Left hindlimb (tissue), 1 donor: Measurements from ENCODE around the gene NTRK3.

Source experiments
- DNase-seq: peaks from one replicate; pipeline ENCODE4 v3.0.0-alpha.2; 2018

The NTRK3 gene

DNA sequence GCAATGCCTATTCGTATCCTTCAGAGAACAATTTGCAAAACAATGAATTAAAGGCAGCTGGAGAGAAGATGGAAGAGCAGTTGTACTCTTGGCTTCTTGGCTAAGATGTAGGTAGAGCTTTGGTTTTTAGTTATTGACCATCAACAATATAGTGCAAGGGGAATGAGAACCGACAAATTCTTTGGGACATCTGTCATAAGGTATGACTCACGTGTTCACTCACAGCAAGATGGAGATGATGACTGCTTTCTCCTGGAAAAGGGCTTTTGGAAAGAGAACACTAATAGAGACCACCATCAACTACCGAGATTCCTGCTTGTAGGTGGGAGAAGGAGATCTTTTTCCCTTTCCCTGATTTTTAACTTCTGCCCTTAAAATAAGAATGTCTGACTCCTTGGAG is 234.9 kb downstream of the NTRK3 start:
- DNase-seq: no peak

DNA sequence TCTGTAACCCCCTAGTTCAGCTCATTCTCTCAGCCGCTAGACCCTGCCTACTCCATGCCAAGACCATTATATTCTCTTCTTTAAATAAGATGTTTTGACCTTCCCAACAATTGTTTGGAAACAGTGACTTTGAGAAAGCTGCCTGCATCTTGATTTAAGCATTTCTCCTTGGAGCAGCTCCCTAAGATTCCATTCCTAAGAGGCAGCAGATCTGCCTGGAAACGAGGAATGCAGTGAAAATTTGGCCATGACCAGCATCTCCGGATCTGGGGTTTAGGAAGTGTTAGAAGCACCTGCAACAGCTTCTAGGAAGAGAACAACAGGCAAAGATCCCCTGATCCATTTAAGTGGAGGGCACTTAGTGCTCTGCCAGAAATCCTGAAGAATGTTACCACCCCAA is 235.7 kb downstream of the NTRK3 start:
- no peak for DNase-seq

DNA sequence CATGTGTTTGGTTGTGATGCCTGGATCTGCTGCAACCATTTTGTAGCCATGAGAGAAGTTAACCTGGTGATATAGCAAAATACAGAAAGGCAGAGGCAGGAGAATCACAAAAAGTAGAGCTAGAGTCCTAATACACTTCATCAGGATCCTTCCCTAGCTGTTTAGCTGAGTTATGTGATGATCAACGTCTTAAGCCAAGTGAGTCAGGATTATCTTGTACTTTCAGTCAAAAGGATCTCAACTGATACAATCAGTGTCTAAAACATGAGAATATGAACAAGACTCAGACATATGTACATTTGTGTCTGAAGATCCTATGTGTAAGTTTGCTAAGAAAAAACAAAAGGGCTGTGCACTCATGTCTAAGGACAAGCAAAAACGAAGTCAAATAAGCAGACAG is 236.9 kb downstream of the NTRK3 start:
- DNase-seq: no peak

DNA sequence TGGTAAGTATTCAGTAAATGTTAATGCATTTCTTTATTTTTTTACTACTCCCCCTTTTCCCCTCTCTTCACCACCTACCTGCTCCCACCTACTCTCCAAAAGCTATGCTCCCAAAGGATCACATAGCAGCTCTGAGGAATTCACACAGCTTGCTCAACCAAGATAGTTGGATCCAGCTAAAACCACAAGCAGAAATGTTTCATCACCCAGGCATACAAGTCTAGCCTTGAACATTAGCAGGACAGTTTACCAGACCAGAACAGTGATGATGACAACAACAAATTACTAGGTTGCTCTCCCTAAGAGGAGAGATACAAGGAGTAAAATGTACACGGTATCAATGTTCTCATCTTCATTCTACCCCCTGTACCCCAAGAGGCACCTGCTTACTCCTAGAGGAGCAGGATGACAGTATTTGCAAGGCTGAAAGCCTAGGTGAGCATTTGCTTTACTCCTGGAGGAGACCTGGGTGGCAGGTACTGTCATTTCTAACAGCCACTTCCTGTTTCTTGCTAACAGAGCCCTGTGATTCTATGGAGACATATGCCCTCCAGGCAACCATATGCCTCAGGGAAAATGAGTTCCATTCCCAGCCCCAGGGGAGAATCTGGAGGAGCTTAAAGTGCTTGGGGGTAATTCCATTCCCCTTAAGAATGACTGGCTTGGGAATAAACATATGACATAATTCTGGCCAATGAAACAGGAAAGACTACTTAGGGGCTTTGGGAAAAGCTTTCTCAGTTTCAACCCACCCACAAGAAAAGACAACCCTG is 237.5 kb downstream of the NTRK3 start:
- DNase-seq: no peak

DNA sequence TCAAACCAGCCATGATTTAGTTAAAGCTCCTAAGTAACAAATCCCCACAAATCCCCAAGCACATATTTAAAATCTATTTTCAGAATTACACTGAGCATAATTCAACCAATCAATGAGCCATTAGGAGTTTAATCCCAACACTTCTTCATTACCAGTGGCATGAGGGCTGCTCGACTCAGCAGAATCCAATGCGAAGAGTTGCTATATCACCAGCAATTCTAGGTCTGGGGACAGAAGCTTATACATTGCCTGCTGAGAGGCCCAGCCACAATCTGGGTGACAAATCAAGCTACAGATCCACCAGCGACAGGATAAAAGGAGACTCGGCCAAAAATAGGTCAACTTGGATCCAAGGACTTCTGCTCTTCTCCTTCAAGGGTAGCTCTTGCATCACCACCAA is 238.8 kb downstream of the NTRK3 start:
- no peak for DNase-seq

DNA sequence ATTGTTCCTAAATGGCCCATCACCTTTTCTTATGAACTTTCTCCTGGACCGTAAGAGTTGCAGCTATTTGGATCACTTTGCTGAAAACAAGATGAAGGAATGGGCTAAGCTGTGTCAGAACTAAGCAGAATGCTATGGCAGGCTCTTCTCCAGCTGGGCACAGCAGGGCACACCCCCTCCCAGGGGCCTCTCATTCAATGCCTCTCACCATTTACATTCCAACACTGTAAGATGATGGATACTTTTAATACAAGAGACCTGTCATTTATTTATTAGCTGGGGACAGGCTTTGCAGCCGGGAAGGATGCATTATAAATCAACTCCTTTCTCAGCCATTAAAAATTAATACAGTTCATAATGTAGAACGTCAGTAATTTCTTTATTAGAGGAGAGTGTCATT is 240.1 kb downstream of the NTRK3 start:
- no peak for DNase-seq

DNA sequence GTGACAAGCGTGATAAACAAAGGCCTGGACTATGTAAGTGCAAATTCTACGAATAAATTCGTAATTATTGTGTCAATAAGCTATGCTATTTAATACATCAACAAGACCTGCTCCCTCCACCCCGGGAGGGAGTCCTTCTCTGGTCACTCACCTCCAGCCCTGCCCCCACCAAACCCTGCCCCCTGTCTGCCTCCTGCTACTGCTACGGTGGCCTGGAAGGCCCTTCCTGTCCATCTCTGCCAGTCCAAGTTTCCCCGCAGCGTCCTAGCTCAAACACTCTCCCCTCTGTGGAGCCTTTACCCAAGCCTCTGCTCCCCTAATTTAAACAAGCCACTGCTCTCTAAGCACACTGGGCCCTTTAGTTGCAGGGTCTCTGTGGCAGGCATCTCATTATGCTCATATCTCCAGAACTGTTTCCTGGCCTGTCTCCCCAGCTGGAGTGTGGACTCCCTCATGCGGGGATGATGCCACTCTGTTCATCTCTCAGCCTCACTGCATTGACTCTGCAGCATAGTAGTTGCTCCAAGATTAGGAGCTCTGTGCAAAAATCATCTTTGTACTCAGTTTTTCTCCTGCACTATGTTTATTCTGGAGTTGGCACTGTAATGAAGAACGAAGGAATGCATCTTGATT is 241.2 kb downstream of the NTRK3 start:
- no peak for DNase-seq

DNA sequence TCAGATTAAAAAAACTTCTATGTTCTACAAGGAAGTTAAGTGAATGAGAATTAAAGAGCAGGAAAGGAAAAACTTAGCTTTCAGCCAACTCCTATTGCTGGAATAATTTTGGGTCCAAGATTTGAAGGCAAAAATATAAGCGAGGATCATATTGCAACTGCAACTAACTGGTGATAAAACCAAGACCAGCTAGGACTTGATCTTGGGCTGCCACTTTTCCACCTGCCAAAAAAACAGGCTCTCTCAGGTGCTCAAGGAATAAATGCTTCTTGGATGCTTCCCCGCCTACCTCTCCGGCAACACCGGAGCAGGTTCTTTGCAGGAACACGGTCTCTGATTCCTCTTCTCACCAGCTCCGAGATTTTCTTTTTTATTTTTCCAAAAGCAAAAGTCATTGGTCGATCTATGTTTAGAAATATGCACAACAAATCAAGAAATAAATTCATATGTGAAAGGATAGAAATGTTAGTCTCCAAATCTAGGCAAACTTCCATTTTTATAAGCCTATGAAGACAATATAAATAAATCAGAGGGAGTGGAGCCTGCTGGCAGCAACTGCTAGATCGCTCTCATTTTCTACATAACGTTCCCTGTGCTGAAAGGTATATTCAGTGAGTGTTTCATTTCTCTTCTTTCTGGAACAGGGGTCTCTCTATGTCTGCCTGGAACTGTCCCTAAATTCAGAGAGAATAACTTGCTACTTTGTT is 241.9 kb downstream of the NTRK3 start:
- DNase-seq: no peak

DNA sequence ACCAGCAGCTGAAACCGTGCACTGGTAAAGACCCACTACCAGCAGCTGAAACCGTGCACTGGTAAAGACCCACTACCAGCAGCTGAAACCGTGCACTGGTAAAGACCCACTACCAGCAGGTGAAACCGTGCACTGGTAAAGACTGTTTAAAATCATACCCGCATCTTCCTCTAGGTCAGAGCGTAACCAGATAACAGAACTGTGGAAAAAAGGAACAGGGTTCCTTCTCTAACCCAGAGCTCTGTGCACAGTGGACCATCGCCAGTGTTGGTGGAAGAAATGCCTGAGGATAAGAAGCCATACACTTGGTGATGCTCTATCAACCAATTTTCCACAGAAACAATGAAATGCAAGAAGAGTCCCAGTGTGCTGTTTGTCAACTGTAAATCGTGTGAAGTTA is 243.4 kb downstream of the NTRK3 start:
- no peak for DNase-seq

DNA sequence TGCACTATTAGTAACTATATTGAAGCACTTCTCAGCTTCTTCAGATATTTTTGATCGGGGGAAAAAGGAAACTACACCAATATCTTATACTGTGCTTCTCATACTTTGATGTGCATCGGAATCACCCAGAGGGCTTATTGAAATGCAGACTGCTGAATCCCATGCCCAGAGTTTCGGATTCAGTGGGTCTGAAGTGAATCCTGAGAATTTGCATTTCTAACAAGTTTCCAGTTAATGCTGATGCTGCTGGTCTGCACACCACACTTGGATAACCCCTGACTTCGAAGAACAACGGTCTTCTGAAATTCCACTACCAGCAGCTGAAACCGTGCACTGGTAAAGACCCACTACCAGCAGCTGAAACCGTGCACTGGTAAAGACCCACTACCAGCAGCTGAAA is 243.9 kb downstream of the NTRK3 start:
- no peak for DNase-seq

DNA sequence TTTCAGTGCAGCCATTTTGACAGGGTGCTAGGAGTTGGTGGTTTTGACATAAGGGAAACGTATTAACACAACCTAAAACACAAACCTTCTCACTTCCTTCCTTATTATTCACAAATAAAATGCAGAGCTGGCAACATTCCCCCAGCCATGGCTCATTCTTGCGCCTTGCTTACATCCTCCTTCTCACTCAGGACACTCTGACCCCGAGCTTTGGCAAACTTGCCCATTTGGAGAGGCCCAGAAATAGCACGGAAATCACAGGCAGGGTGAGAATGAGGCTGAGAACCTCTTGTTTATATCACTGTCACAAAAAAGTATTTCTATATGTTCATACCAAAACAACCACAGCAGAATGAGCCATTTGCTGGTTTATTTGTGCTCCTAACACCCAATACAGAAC is 244.3 kb downstream of the NTRK3 start:
- no peak for DNase-seq

DNA sequence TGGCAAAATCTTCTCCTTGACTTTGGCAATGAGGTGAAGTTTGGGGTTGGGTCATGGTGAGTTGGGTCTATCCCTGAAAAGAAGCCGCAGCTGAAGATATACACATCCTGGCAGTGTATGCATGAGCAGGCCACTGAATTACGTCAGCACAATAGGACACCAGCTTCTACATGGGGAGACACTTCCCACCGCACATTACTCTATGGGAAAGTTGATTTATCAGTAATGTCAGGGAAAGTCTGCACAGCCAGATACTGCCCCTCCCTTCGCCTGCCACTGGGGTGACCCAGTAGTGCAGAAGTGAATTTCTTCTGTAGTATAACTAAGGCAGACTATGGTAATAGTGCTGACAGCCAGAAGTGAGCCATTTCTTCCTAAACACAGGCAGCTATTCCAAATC is 245.0 kb downstream of the NTRK3 start:
- DNase-seq: no peak

DNA sequence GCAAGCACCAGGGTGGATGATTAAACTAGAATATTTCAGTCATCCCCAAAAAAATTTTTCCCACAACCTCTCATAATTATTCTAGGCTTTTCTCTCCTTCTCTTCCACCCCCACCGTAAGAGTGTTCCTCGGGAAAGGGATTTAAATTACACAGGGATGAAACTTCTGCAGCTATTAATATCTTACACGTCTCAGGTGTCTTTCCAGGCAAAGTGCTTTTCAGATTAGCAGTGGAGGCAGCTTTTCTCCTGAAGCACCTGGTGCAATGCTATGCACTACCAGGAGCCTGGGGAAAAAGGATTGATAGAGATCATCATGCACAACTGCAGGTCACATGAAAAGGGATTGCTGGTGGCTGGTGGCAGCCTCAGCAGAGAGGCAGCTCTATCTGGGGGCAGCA is 250.4 kb downstream of the NTRK3 start:
- DNase-seq: no peak

DNA sequence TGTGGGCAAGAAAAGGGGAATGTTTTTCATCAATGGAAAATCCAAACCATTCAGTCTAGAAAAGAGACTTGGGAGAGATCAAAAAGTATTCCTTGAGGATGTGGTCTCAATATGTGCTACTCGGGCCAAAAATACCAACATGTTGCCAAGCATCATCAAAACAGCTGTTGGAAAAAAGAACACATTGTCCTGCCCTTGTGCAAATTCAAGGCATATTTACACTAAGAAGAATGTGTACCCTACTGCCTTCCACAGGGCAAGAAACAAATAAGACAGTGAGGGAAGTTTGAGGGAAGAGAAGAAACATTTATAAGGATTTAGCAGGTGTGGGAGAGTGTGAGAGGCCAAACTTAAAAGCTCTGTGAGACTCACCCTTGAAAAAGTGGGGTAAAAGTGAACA is 252.1 kb downstream of the NTRK3 start:
- no peak for DNase-seq

DNA sequence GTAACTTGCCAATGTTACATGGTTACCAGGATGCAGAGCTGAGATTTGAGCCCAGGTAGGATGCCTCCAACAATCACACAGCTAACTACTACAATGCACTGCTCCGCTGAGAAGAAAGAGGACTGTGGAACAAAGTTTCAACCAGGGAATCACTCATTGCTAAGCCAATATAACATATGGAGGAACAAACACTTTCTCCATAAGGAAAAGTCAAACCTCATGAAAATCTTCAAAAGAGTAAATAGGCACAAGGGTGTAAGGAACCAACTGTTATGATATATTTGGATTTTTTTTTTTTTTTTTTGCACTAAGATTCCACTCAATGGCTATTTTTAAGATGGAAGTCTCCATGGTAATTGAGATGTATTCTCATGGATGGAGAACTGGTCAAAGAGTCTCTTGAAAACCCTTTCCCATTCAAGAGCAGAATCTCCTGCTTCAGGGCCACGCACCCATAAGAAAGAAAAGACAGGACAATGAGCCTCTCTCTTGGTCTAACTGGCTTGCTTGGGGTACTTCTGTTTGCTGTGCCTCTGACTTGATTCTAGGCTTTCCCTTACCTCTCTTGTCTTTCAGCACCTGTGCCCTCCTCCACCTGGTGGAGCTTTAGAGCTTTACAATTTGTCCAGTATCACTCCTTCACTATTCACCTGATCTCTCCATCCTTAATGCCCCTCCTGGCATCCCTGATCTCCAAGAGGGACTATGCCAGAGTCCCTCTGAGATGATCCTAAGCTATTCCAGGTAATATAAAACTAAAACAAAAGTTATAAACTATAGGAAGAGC is 252.8 kb downstream of the NTRK3 start:
- no peak for DNase-seq

DNA sequence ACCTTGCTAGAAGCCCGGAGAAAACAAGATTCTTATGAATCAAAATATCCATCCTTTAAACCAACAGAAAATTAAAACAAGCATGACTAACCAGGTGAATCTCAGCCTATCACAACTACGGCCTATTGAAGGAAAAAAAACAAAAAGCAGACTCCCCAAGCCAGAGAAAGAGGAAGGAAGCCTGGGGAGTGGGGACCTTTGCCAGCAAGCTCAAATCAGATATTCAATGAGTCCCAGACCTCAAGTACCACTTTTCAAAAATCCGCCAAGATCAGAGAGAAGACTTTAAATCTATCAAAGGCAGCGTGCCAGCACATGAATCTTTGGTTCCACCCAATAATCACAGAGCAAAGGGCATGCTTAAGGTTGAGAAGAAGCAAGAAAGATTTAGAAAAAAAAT is 253.8 kb downstream of the NTRK3 start:
- no peak for DNase-seq

DNA sequence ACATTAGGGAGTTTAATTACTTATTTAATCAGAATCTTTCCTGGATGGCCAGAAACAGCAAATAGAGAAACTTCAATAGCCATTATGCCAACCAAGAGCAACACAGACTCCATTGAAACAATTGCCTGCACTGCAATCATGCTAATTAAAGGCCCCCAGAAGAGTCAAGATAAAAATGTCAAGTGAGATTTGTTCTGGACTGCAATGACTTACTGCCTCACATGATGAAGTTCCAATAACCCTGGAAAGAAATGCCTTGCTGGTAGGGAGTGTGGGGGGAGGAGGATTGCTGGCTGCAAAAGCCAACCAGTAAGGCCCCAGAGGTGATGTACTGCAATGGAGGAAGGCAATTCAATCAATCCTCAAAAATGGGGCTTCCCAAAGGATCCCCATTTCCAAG is 257.9 kb downstream of the NTRK3 start:
- no peak for DNase-seq

DNA sequence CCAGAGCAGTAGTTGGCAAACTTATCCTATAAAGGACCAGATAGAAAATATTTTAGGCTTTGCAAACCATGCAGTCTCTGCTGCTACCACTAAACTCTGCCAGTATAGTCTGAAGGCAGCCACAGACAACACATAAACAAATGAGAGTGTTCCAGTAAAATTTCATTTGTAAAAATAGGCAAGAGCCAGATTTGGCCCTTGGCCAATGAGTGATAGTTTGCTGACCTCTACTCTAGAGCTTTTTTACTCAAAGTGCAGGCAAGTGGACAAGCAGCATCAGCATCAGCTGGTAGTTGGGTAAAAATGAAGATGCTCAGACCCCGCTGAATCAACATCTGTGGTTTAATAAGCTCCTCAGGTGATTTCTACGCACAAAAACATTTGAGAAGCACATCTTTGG is 269.8 kb downstream of the NTRK3 start:
- DNase-seq: no peak

DNA sequence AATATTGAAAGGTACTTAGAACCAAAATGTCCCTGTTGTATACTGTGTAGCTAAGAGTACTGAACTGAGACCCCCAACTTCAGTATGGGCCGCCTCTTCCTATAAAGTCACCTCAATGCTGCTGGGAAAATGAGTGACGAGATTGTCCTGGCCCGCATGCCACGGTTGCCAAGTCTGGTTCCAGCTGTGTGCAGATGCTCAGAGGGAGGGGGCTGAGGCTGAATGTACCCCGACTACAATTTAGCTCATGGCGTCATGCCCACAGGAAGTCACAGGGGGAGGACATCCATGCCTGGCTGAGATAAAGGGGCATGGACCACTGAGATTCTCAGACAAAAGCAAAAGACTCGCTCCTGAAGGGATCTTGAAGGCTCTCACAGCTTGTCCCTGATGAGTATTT is 271.1 kb downstream of the NTRK3 start:
- no peak for DNase-seq

DNA sequence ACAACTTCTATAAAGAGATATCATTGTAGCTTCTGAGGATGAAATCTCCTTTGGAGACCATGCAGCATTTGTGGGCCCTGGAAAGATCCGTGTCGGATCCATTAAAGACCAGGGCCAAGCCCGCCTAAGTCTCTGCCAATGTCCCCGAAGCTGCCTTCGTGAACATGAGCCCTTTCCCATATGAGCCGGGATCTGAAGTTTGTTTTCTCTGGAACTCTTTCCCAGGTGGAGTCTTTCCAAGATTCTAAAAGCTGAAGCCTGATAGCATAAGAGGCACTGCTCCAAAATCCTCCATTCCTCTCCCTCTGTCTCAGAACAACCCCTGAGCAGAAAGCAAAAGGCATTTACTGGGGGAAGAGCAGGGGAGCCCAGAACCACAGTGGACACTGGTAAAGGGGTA is 274.6 kb downstream of the NTRK3 start:
- DNase-seq: no peak

DNA sequence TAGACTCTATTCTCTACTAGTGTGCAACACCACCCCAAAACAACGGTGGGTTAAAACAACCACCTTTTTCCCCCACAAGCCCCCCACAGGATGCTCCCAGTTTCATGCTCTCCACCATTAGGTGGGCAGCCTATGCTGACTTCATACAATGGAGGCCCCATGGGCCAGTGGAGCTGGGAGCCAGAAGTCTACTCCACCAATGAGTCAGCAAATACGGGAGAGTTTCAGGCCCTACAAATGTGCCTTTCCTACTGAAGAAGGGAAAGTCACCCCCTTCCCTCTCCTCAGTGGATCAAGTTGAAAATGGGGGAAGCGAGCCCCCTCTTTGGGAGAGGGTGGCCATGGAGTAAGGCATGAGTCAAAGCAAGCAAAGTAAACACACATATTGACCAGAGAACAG is 278.6 kb downstream of the NTRK3 start:
- DNase-seq: no peak

DNA sequence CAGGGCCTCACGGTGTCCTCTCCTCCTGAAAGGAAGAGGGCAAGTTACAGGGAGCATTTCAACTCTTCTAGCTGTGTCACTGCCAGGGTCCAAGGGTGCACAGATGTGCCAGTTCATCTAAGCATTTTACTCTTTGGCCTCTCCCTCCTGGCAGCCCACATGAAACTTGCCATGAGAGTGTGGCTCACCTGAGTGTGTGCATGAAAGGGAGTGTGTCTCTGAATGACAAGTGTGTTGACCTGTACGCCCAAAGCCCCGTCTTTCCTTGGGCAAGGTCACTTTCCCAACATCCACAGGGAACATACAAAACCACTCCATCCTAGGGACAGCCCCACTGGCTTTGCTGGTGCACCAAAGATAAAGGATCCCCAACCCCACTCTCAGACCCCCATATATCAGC is 280.0 kb downstream of the NTRK3 start:
- DNase-seq: no peak

DNA sequence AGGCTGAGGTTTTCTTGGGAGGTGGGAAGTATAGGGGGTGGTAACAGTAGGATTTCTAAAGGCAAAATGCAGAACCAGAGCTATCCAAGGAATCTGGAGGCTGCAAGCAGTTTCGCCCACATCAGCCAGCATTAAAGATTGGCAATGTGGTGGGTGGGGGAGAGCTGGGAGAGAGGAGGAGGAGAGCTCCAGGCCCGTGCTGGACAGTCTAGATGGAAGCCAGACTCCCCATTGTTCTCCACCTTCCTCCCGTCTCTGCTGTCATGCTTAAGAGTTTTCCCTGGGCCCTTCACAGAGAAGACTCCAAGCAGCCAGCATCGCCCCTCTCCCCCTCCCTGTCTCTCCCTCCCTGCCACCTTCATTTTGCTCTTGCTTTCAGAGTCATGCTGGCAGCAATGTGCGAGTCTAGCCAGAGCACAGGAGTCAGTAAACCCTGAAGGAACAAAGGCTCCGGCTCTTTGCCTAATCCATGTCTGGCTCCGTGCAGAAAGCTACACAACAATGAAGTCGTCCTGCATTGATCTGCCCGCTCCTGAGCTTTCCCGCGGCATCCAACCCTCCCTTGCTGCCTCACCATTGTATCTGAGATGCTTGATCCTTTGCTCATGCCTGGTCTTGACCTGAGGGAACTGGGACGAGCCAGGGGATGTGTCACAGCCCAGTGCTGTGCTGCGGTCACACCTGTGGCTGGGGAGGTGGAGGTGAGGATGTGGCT is 282.9 kb downstream of the NTRK3 start:
- DNase-seq: no peak
